AG04449 (cell line): ENCODE results near the gene COL6A2.

Experiments used
- CTCF ChIA-PET: fragments of 350-600 bp; formaldehyde crosslinking; extraction: SDS; loops from one replicate; lab custom pipeline; 2021; ENCODE audit warnings: antibody characterized with exemption; lab: Yijun Ruan, JAX
- POLR2A ChIA-PET: fragments of 400-600, 350-600 bp; formaldehyde crosslinking; extraction: SDS; loops from one replicate; lab custom pipeline; 2020; ENCODE audit warnings: antibody characterized with exemption, inconsistent platforms; lab: Yijun Ruan, JAX
- DNase-seq: peaks from one replicate; pipeline ENCODE4 v3.0.0-alpha.2; 2010; ENCODE audit warnings: low read depth, low spot score
- H3K4me3 ChIP-seq: 2 replicates; pipeline ENCODE4 v1.5.1; 2011; ENCODE audit warnings: low read depth, mild to moderate bottlenecking, control low read depth, low read length
- TF ChIP-seq, protein P1 (sequence below): IDR thresholded peaks from one replicate; pipeline ENCODE4 v1.5.1; 2011; ENCODE audit warnings: mild to moderate bottlenecking, moderate library complexity, low read length, control low read depth, inconsistent platforms; ENCODE audit not compliant: insufficient read depth; ENCODE audit errors: missing control alignments

Gene COL6A2

GRCh38 chr21:46129846-46130651 is 32.1 kb downstream of the COL6A2 start:
- H3K4me3 ChIP-seq, result no peak overlapping the region
- ChIA-PET CTCF (interaction anchor here (1.1 to 3.4 kb wide), 7 partner anchors 8 to 159 kb away, joined by 4 to 17 read pairs (median 6); no protein-coding TSS in a partner anchor), POLR2A (interaction anchor here (1.0 to 1.7 kb wide), 2 partner anchors 51 to 157 kb away, joined by 3 to 7 read pairs; no protein-coding TSS in a partner anchor)
- TF ChIP-seq, protein P1, sequence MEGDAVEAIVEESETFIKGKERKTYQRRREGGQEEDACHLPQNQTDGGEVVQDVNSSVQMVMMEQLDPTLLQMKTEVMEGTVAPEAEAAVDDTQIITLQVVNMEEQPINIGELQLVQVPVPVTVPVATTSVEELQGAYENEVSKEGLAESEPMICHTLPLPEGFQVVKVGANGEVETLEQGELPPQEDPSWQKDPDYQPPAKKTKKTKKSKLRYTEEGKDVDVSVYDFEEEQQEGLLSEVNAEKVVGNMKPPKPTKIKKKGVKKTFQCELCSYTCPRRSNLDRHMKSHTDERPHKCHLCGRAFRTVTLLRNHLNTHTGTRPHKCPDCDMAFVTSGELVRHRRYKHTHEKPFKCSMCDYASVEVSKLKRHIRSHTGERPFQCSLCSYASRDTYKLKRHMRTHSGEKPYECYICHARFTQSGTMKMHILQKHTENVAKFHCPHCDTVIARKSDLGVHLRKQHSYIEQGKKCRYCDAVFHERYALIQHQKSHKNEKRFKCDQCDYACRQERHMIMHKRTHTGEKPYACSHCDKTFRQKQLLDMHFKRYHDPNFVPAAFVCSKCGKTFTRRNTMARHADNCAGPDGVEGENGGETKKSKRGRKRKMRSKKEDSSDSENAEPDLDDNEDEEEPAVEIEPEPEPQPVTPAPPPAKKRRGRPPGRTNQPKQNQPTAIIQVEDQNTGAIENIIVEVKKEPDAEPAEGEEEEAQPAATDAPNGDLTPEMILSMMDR, result no peak
- DNase-seq, result no peak

DNA sequence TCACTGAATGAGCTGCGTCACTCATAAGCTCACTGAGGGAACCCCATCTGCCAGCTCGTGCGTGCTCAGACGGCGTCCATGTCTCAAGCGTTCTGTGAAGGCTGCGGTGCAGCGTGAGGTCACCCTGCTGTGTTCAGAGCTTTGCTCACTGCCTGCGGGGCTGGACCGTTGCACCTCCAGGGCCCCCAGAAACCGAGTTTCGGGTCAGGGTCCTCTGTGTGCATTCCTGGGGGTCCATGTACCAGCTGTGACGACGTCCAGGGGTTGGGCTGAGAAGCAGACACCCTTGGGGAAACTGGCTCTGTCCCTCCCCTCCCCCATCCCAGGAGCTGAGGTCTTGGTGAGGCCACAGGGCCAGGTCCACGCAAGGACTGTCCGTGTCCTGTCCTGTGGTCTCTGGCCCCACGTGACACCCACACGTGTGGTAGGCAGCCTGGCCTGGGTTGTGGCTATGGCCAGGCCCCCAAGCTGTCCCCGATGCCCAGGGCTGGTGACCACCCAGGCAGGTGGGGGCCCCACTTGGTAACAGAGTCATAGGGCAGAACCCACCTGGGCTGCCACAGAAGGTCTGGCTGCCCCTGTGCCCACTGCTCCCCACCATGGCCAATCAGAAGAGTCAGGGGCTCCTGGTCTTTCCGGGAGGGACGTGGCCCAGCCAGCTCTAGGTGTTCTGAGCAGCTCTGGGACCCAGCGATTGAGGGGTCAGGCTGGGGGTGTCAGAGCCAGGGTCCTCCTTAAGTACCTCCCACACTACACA is 33.1 kb downstream of the COL6A2 start:
- TF ChIP-seq, protein P1, result no peak
- CTCF ChIA-PET, result interaction anchor here (1.1 to 3.4 kb wide), 5 partner anchors 9 to 160 kb away, joined by 4 to 14 read pairs (median 6); no protein-coding TSS in a partner anchor
- H3K4me3 ChIP-seq, result no peak overlapping the region
- POLR2A ChIA-PET, result interaction anchor here (1.0 to 1.7 kb wide), 2 partner anchors 52 to 158 kb away, joined by 3 to 7 read pairs; no protein-coding TSS in a partner anchor
- DNase-seq, result no peak

GRCh38 chr21:46131588-46131837 is 33.6 kb downstream of the COL6A2 start:
- TF ChIP-seq, protein P1, result no peak
- CTCF ChIA-PET, result interaction anchor here (1.7 to 1.8 kb wide), 2 partner anchors 158 to 161 kb away, joined by 5 to 9 read pairs; no protein-coding TSS in a partner anchor
- POLR2A ChIA-PET, result interaction anchor here (1.7 kb wide), 1 partner anchor 158 kb away, joined by 7 read pairs; no protein-coding TSS in a partner anchor

GRCh38 chr21:46131838-46132651 is 34.1 kb downstream of the COL6A2 start:
- no peak for DNase-seq
- ChIA-PET POLR2A (no interaction called here), CTCF (interaction anchor here (1.8 kb wide), 1 partner anchor 158 kb away, joined by 9 read pairs; no protein-coding TSS in a partner anchor)
- no peak overlapping the region for H3K4me3 ChIP-seq
- TF ChIP-seq, protein P1, result no peak

More at GRCh38 chr21:46131588-46131837, 33.6 kb downstream of the COL6A2 start:
- DNase-seq, result no peak
- no peak overlapping the region for H3K4me3 ChIP-seq

DNA sequence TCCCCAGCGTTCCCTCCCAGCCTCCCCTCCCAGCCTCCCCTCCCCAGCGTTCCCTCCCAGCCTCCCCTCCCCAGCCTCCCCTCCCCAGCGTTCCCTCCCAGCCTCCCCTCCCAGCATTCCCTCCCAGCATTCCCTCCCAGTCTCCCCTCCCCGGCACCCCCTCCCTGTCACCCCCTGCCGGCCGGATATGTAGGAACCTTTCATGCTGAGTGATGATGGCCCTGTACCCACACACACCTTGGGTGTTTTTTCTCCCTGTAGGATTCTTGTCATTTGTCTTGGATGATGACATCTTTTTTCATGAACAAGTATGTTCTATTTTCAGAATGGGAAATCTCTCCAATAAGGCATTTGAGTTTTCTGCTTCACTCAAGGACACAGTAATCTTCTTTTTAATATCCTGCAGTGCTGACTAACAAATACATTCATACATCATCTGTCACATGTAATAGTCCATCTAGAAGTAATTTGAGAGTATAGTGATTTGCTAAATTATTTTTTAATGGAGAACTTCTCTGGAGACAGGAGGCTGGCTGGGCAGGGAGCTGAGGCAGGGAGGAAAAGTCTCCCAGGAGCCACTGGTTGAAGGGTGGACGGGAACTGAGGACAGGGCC is 38.0 kb downstream of the COL6A2 start:
- POLR2A ChIA-PET, result no interaction called here
- DNase-seq, result no peak
- TF ChIP-seq, protein P1, result no peak
- CTCF ChIA-PET, result interaction anchor here (0.7 to 1.8 kb wide), 2 partner anchors 163 to 165 kb away, joined by 3 to 4 read pairs; no protein-coding TSS in a partner anchor
- no peak overlapping the region for H3K4me3 ChIP-seq
